ENCODE results near the gene PREX1. TPM values are rescaled to one million over a fixed set of nuclear protein-coding genes. Genes with fewer than 3 reads are reported as not detected.
"Not testable (repeated sequence)": the region's sequence is repeated elsewhere in the genome, so short reads cannot be mapped to it uniquely, and the experiment has no call there.

PREX1 gene
- 10 to 100 TPM in 1 of 6 donors, 1 to 10 TPM in 5; 1.5 to 13.2 (median 4.6) TPM for total RNA-seq
- 10 to 100 TPM in 1 of 2 donors, 1 to 10 TPM in 1; 6.9 to 10.9 TPM for polyA plus RNA-seq

- intact Hi-C loops (cut with DNase I), result no loop called here
- Histone ChIP-seq H3K27me3 (peaks cover 0 to 2% (median 0%) of the 10 kb centered on the region in 4 donors), H3K4me1 (no peaks in the 10 kb centered on the region), H3K9me3 (no peaks in the 10 kb centered on the region), H3K36me3 (no peaks in the 10 kb centered on the region), H3K4me3 (peak within 1 kb of the TSS; percentile 26 to 58 (median 44)), H3K27ac (peak within 1 kb of the TSS in 2 of 4 donors; percentile 37 to 58)
- ATAC-seq (peak; percentile 71 to 87 (median 80)), FAIRE-seq (no peak), DNase-seq (peak; percentile 39 to 84 (median 68))
- no peak for TF ChIP-seq CTCF (IDR thresholded peaks at IDR 0.05)
- 1% methylated on average over 24 to 128 of the region's 128 CpGs for WGBS, 2 donors
Measured at GRCh38 chr20:48827855-48828733, at the start of gene PREX1. Gene PREX1 (minus strand): TSS chr20:48827999. CDS start chr20:48827860, 139 bp downstream.

GRCh38 chr20:48877304-48877703, 49.5 kb upstream of the PREX1 start:
- Histone ChIP-seq H3K9me3 (no peaks in the 10 kb centered on the region), H3K27me3 (no peaks in the 10 kb centered on the region), H3K4me1 (no peaks in the 10 kb centered on the region), H3K27ac (no peak overlapping the region), H3K4me3 (no peak overlapping the region), H3K36me3 (no peaks in the 10 kb centered on the region)
- peak in 1 of 4 donors; percentile 79 for ATAC-seq
- intact Hi-C loops (cut with DNase I), result no loop called here
- WGBS, 2 donors, result 46 to 65% methylated on average over 2 of the region's 2 CpGs
- no peak for FAIRE-seq
- DNase-seq, result no peak
- TF ChIP-seq CTCF (IDR thresholded peaks at IDR 0.05), result no peak

- Histone ChIP-seq H3K27ac (no peak overlapping the region), H3K4me1 (no peaks in the 10 kb centered on the region), H3K9me3 (no peaks in the 10 kb centered on the region), H3K27me3 (no peaks in the 10 kb centered on the region), H3K4me3 (no peak overlapping the region), H3K36me3 (no peaks in the 10 kb centered on the region)
- no peak for ATAC-seq
- TF ChIP-seq CTCF (IDR thresholded peaks at IDR 0.05), result no peak
- DNase-seq, result no peak
- WGBS, 2 donors, result 51 to 53% methylated on average over 5 of the region's 5 CpGs
- FAIRE-seq, result no peak
- intact Hi-C loops (cut with DNase I), result no loop called here
Measured at GRCh38 chr20:48875914-48876240, 48.1 kb upstream of the PREX1 start.

- H3K27ac ChIP-seq, result no peak overlapping the region
Measured at GRCh38 chr20:48875233-48875913, 47.6 kb upstream of the PREX1 start.

GRCh38 chr20:48869442-48869841, 41.6 kb upstream of the PREX1 start:
- H3K27ac ChIP-seq; DNase-seq; H3K4me3 ChIP-seq; H3K4me1 ChIP-seq; H3K27me3 ChIP-seq; FAIRE-seq; H3K9me3 ChIP-seq; H3K36me3 ChIP-seq; intact Hi-C loops (cut with DNase I); ATAC-seq: not testable (repeated sequence)

More at GRCh38 chr20:48875233-48875913, 47.6 kb upstream of the PREX1 start:
- no peaks in the 10 kb centered on the region for H3K27me3 ChIP-seq
- intact Hi-C loops (cut with DNase I), result no loop called here
- 62 to 72% methylated on average over 17 of the region's 17 CpGs for WGBS, 2 donors
- no peak for FAIRE-seq
- H3K4me3 ChIP-seq, result no peak overlapping the region
- no peaks in the 10 kb centered on the region for H3K4me1 ChIP-seq
- ATAC-seq, result no peak
- H3K9me3 ChIP-seq, result no peaks in the 10 kb centered on the region
- DNase-seq, result no peak
- H3K36me3 ChIP-seq, result no peaks in the 10 kb centered on the region
- no peak for TF ChIP-seq CTCF (IDR thresholded peaks at IDR 0.05)
